HG03280 (cell line): ENCODE results near the gene GNA12.

ENCODE experiments used
- ATAC-seq: cut with Tn5 transposase; IDR thresholded peaks from one replicate; pipeline ENCODE4 v1.9.1; 2021; ENCODE audit warnings: mild to moderate bottlenecking, moderate library complexity; ENCODE audit not compliant: unreplicated experiment

The GNA12 gene

DNA sequence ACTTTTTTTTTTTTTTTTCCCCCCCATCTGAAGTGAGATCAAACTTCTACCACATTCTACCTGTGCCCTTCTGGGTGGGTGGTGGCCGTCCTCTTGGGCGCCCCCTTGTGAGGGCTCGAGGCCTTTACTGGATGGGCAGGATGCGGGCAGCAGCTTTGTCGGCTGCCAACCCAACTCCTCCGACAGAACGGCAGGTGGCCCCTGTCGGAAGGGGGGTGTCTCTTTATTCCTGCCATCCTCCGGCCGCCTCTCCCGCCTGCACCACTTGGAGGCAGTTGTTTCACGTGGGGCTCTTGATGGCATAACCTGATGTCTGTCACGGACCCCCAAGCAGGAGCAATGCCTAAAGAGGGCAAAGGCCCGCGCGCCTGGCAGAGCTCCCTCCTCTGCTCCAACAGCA, 125.1 kb downstream of the GNA12 start:
- no peak for ATAC-seq

DNA sequence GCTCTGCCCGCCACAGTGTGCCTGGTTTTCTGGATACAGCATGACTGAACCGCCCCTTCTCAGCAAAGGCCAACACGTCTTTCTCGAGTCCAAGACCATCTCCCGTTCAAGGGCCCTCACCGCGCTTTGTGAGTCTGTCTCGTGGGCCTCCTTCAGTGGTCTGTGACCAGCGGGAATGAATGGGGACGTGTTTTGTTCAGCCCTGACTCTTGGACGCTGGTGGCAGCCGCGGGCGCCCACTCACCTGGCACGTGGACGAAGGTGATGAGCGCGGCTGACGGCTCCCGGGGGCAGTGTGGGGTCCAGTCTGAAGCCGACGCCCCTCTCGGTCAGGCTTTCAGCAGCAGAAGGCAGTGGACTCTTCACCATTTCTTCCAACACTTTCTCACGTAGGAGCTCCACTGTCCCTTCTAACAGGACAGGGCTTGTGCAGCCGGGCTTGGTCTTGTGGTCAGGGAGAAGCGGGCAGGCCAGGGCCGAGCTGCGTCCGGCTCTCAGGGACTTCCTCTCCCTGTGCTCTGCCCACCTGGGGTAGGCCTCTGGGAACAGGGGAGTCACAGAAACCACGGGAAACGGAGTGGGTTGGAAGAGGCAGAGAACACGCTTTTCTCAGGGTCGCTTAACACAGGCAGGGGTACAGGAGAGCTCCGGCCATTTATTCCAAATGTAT, 125.7 kb downstream of the GNA12 start:
- ATAC-seq: no peak

DNA sequence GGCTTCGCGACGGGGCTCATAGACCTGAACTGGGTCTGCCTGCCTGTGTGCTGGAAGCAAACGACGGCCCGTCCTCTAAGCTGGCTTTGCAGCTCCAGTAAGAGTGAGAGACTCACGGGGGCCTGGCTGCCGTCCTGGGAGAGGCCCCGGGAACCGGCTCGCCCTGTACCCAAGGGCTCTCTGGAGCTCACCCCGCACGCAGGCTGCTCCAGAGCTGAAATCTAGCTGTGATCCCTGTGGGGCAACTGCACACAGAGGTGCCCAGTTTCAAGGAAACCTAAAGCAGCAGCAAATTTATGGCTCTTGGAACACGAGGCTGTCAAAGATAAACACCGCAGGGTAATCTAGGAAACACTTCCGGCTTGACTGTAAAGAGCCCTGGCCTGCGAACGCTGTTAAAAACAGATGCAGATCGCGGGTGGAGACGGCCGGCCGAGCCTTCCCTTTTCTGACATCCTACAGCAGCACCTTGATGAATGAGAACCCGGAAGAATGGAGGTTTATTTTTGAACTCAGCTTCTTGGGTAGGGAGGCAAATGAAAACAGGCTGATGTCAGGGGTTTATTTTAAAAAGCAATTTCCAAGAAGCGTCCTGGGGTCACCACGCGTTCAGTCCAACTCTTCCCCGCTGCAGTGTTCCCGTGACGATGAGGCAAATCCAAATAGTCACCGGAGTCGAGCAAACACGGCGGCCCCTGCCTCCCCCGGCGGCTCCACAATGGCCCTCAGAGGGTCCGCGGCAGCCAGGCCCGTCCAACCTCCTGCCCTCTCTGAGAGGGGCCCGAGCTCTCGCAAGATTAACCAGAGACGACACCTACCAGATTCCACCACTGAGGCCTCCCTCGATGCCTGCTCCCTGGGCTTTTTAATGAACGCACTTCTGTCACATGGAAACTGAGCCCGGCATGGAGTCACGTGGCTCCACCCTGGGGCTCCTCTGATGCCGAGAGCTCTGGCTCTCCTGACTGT, 126.5 kb downstream of the GNA12 start:
- ATAC-seq: no peak

DNA sequence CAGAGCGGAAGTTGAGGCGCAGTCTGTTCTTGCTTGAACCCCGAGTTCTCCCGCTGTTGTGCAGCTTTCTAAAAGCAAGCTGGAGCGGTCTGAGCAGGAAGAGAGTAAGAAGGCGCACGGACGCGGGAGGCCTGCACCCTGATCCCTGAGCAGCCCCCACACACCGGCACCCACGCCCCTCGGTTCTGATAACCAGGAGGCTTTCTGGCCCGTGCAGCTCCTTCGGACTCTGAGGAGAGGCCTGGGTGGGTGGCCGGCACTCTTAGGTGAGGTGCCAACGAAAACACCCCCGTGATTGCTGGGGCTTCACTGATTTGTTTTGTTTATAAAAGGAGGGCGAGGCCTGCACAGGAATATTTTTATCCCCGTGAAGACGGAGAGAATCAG, 127.2 kb downstream of the GNA12 start:
- no peak for ATAC-seq

DNA sequence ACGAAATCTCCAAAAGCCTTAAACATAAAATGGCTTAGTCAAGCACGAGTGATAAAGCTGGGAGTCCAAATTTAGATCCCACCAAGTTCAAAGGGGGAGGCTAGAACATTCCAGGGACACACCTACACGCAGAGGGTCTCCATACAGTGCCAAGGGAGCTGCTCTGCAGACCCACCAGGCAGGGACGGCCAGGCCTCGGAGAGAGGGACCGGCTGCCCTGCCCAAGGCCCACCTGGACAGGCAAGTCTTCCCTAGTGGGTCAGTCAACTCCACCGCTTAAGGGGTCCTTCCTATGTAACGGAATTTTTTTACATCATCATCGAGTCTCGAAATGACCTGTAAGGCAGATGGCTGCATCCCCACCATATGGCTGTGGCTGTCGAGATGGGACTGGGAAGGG, 127.6 kb downstream of the GNA12 start:
- ATAC-seq: no peak

DNA sequence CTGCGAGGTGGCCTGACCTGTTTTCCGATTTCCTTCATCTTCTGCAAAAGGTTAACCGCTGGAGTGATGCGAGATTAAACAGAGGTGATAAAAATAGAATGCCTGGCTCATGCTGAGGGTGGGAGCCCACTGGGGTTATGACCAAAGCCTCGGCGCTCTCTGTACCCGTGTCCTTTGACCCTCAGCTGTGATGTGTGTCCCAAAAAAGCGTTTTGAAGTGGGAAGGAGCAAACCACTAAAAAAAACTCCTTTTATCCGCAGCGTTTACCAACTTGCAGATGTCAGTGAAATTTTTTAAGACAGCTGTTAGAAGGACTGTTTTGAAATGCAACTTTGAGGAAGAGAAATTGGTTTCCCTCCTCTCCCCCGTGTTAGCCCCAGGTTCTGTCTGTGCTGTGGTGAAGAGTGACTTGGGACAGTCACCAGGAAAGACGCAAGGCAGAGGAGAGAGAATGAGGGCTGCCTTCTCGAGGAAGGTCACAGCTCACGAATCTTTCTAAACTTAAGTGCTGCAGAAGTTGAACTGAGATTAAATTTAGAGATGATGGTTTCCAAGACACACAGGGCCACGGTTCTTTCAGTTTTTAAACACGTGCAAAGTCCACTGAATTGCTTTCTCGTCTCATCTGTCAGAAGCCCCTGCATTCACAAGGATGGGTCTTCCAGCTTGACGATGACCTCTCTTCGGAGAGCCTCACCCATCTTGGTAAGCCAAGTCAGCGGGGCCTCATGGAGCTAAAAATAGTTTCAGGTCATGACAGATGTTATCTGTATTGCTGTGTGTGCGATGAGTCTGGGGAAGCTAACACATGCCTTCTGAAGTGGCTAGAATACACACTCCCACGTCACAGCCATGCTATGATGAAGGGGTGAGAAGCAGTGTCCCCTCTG, 128.5 kb downstream of the GNA12 start:
- ATAC-seq: no peak

DNA sequence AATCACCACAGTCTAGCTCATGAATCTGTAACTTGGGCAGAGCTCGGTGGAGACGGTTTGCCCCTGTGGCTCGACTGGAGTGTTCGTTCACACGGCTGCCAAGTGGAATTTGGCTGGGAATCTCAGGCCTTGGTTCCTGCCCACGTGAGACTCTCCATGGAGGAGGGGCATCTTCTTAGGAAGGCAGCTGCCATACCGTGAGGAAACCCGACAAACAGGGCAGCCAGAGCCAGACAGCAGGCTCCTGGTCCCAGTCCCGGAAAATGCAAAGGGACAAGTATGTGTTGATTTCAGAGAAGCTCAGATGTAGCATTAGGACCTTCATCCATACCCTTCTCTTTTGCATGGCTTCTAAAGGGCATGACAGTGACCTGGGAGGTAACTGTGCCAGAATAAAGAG, 129.5 kb downstream of the GNA12 start:
- no peak for ATAC-seq

DNA sequence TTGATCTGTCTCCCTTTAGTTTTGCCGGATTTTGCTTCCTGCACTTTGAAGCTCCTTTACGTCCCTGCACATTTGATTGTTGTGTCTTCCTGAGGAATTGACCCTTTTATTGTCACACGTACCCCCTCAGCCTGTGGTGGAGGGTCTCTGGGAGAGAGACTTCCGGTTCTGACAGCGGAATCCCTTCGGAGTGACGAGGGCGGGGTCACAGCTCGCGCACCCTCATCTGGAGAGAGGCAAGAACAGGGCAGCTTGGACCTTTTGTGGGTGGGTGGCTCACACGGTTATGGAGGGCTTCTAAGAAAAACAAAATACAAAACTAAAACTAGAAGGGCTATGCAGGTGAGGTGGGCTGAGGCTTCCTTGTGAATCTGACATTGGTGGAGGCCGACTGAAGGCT, 130.1 kb downstream of the GNA12 start:
- ATAC-seq: no peak

DNA sequence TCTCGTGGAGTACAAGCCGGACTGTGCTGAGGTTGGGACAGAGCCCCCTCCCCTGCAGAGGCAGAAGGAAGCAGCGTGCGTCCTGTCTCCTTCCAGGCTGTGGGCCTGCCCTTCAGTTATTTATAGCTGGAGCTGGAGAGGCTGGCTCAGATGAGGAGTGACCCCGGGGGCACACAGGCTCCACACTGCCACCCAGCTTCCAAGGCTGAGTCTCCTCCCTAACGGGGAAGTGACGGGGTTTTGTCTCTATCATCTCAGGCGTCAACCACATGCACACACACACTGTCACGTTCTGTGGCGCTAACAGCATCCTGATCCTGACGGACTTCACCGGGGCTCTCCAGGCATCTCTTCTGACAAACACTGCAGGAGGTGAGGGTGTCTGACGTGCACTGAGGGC, 130.7 kb downstream of the GNA12 start:
- ATAC-seq: no peak

DNA sequence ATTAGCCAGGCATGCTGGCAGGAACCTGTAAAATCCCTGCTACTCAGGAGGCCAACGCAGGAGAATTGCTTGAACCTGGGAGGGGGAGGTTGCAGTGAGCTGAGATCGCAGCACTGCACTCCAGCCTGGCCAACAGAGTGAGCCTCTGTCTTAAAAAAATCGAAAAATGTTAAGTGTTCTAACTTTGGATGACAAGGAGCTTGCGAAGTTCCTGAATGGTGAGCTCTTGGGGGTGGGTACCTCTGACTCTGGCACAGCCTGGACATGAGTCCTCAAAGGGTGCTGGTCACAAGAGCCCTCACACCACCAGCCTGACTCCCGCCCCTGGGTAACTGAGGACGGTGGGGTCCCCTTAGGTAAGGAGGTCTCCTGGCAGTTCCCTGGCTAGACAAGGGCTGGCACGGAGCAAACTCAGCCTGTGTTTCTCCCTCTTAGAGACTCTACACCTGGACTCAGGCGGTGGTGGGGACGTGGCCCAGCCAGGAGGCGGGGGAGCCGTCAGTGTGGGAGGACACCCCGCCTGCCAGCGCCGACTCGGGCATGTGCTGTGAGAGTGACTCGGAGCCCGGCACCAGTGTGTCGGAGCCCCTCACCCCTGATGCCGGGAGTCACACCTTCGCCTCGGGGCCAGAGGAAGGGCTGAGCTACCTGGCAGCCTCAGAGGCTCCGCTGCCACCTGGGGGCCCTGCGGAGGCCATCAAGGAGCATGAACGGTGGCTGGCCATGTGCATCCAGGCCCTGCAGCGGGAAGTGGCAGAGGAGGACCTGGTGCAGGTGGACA, 132.0 kb downstream of the GNA12 start:
- ATAC-seq: no peak

DNA sequence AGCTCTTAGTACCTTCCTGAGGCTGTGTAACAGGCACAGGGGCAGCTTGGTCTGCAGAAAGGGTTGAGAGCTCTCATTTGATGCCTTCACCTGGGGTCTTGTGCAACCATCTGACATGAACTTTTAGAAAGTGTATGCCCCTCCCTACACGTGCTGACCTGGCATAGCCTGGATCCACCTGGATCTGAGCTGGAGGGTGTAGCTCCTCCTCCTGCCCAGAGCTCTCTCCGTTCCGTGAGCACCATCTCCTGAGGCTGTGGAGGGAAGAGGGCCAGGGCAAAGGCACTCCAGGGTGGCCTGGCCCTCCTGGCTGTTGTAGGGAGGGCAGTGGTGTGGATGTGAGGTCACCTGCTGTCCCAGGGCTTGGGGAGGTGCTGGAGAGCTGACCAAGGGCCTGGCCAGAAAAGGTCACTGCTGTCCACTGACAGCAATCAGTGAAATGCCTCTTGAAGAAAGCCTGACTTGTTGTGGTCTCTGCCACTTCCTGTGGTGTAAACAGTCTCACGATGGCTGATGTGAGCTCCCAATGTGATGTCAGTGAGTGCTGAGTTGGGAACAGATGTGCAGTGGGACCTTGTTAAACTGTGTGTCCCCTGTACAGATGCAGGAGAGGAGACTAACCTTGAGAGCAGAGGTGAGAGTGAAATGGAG, 133.1 kb downstream of the GNA12 start:
- no peak for ATAC-seq

DNA sequence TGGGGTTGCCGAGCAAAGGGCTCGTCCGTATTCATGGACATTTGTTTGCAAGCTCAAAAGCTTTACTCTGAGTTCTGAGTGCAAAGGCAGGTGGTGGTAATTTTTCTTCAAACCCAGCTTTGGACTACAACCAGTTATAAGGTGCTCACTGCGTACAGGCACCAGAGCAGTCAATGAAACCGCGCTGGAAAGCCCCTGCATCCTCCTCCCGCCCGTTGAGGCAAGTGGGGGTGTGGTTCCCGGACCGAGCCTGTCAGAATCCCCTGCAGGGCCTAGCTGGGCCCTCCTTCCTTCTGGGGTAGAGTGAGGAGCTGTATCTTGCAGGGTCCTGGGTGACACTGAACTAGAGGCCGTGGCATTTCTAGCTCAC, 133.8 kb downstream of the GNA12 start:
- peak; percentile 35 for ATAC-seq

DNA sequence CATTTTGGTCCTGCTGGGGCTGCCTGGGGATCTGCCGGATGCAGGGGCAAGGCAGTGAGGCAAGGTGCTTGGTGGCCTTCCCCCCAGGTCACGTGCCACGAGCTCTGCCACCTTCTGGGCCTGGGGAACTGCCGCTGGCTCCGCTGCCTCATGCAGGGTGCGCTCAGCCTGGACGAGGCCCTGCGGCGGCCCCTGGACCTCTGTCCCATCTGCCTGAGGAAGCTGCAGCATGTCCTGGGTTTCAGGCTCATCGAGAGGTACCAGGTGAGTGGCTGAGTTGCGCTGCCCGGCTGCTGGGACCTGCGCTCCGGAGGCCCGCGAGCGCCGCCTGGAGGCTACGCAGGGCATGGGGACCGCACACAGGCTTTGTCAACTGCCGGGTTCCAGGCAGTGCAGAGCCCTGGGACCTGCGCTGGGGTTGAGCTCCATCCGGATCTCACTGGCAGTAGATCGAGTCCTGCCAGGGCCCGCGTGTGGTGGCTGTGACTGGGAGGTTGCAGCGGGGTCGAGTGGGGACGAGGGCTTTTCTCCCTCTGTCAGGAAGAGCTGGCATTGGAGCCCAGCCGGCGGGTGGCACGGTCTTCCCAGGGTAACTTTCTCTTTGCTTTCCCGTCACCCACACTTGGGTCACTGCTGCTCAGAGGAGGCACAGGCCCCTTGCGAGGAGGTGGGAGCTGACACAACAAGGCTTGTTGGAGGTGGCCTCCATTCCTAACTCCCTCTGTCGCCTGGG, 134.4 kb downstream of the GNA12 start:
- peak; percentile 91 for ATAC-seq

DNA sequence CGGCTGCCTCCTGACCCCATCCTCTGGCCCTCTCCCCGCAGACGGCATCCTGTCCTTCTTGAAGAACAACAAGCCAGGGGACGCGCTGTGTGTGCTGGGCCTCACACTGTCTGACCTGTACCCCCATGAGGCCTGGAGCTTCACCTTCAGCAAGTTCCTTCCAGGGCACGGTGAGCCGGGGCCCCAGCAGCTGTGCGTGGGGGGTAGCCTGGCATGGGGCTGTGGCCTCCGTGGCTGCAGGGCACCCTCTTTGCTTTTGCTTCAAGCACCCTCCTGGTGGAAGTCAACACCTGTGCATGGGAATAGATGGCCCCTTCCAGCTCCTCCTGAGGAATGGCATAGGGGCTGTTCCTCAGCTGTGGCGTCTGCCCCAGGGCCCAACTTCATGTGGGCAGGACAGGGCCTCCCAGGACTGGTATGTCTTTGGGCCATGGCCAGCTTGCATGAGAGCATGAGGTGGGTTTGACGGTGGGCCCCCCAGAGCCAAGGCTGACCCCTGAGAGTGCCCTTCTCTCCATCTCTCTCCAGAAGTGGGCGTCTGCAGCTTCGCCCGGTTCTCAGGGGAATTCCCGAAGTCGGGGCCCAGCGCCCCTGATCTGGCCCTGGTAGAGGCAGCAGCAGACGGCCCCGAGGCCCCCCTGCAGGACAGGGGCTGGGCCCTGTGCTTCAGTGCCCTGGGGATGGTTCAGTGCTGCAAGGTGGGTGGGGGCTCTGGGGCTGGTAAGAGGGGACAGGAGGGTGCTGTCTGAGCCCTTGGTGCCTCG, 135.4 kb downstream of the GNA12 start:
- no peak for ATAC-seq

DNA sequence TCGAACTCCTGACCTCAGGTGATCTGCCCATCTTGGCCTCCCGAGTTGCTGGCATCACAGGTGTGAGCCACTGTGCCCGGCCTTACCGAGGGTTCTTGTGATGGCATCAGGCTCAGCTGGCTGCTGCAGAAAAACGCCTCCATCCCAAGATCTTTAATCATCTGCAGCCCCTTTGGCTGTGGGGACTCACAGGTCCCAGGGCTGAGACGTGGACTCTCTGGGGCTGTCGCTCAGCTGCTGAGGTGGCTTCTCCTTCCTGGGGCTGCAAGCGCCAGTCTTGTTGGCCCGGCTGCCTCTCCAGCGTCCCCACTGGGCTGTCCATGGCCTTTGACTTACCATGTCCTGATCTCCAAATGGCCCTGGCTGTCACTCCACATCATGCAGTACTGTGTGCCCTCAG, 136.1 kb downstream of the GNA12 start:
- ATAC-seq: no peak

DNA sequence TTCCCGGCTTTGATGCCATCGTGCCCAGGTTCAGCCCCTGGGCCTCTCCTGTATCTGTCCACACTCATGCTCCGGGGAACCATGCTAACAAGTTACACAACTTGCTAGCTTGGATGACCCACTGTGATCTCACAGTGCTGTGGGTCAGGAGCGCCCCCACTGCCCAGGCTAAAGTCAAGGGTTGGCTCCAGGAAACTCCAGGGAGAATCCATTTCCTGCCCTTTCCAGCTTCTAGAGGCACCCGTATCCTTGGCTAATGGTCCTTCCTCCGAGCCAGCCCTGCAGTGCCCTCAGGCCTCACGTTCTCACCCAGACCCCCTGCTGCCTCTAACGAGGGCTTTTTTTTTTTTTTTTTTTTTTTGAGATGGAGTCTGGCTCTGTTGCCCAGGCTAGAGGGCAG, 136.6 kb downstream of the GNA12 start:
- no peak for ATAC-seq

DNA sequence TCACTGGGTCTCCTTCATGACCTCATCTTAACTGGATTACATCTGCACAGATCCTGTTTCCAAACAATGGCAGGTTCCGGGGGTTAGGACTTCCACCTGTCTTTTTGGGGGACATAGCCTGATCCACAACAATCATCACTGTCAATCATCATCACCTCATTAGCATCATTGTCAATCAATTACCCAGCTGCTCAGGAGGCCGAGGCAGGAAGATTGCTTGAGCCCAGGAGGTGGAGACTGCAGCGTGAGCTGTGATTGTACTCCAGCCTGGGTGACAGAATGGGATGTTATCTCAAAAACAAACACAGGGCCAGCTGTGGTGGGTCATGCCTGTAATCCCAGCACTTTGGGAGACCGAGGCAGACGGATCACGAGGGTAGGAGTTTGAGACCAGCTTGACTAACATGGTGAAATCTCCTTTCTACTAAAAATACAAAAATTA, 137.4 kb downstream of the GNA12 start:
- no peak for ATAC-seq

DNA sequence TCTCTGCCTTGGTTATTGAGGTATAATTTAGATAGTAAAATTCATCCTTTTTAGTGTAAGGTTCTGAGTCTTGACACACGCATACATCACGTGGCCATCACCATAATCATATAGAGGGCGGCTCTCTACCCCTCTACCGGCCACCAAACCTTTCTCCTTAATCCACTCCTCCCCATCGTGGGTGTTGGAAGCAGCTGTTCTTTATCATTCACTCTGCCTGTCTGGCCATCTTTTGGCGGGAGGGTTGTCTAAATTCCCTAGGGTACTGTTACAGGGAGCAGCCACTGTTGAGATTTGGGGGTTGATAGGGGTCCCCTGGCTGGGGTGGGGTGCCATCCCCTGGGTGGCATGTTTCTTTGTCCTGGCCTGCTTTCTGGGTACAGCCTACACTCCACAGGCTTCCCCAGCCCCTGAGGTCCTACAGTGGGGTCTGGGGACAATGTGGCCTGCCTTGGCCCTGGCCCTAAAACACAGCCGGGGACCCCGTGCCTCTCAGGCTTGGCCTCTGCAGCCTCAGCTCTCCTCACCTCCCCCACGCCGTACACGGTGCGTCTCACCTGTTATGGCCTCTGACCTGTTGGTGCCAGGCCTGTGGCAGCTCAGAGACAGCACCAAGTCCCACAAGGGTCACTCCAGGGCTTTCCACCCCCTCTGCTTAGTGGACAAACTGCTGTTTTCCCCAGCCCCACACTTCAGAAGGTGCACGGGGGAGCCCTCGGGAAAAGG, 138.6 kb downstream of the GNA12 start:
- ATAC-seq: no peak
